ENCODE results near the gene AP2B1.

Gene AP2B1

DNA sequence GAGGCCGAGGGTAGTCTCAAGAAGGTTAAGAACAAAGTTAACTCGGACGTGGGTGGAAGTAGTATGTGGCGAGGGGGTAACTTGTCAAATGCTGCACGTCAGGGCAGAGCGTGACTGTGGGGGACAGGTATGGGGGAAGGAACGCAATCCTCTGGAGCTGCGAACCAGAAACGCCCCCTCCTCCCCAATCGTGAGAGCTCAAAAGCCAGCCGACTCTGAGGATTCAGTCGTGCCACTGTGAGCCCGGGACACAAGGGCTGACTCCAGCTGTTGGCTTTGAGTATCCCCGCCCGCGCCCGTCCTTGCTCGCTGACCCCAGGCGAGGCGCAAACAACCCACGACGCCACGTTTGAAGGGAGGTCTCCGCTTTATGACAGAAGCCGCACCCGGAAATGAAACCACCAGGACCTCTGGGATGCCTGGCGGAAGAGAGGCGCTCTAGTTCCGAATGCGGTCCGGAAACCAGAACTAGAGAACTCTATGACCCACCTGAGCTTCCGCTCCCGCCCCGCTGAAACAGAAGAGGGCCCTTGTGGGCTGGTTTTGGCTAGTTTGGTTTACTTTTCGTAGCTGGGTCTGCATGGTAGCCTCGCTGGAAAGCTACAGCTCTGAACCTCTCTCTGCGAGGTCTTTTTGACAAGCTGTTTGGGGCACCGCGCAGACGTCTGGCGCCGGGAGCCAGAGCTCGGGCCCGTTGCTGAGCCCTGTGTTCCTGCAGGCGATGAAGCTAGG lies 8.8 kb upstream of the AP2B1 start, which contains the start of gene PEX12:
Gene PEX12, minus strand, starts transcription at position 375 of the 732 bp plus-strand sequence. CDS start 550 bp downstream, outside the sequence.
- Histone ChIP-seq H3K9me3 (ENCODE audit: control insufficient read depth, low read length) (no peaks in the 10 kb centered on the region), H3K4me3 (ENCODE audit: low read length) (peak within 1 kb of the TSS; percentile 87), H3K4me1 (ENCODE audit: control insufficient read depth, insufficient read depth, low read length) (peaks cover 17% of the 10 kb centered on the region), H3K27me3 (replicated peaks; ENCODE audit: control insufficient read depth, insufficient read depth, low read length) (no peaks in the 10 kb centered on the region), H3K36me3 (ENCODE audit: control insufficient read depth, insufficient read depth, low read length, severe bottlenecking) (peaks cover 21% of the 10 kb centered on the region), H3K9ac (ENCODE audit: low read length) (peak within 1 kb of the TSS; percentile 98)
- peak; percentile 93 for DNase-seq (ENCODE audit: low read depth)

- Histone ChIP-seq H3K9ac (ENCODE audit: low read length) (peak overlapping the region; percentile 98), H3K27me3 (replicated peaks; ENCODE audit: control insufficient read depth, insufficient read depth, low read length) (no peaks in the 10 kb centered on the region), H3K4me3 (ENCODE audit: low read length) (peak overlapping the region; percentile 87), H3K4me1 (ENCODE audit: control insufficient read depth, insufficient read depth, low read length) (peaks cover 17% of the 10 kb centered on the region), H3K9me3 (ENCODE audit: control insufficient read depth, low read length) (no peaks in the 10 kb centered on the region), H3K36me3 (ENCODE audit: control insufficient read depth, insufficient read depth, low read length, severe bottlenecking) (peaks cover 21% of the 10 kb centered on the region)
- no peak for DNase-seq (ENCODE audit: low read depth)
Measured at GRCh38 chr17:35578929-35579432, 8.1 kb upstream of the AP2B1 start.

DNA sequence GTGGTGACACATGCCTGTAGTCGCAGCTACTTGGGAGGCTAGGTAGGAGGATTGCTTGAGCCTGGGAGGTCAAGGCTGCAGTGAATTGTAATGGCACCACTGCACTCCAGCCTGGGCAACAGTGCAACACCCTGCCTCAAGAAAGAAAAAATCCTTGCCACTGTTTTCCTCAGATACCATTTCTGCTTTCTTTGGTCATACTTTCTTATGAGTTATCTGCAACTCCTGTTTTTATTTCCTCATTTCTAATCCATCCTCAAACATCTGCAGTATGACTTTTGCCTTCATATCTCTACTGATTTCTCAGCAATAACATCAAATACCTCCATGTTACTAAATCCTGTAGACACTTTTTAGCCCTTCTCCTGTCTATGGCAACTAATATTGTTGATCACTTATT lies 3.1 kb upstream of the AP2B1 start:
- no peaks in the 10 kb centered on the region for H3K36me3 ChIP-seq (ENCODE audit: control insufficient read depth, insufficient read depth, low read length, severe bottlenecking)
- peaks cover 22% of the 10 kb centered on the region for H3K4me1 ChIP-seq (ENCODE audit: control insufficient read depth, insufficient read depth, low read length)
- no peak for DNase-seq (ENCODE audit: low read depth)
- no peaks in the 10 kb centered on the region for H3K9me3 ChIP-seq (ENCODE audit: control insufficient read depth, low read length)
- no peak overlapping the region for H3K9ac ChIP-seq (ENCODE audit: low read length)
- H3K4me3 ChIP-seq (ENCODE audit: low read length): no peak overlapping the region
- H3K27me3 ChIP-seq (replicated peaks; ENCODE audit: control insufficient read depth, insufficient read depth, low read length): no peaks in the 10 kb centered on the region

- no peaks in the 10 kb centered on the region for H3K27me3 ChIP-seq (replicated peaks; ENCODE audit: control insufficient read depth, insufficient read depth, low read length)
- H3K4me3 ChIP-seq (ENCODE audit: low read length): peak overlapping the region; percentile 99
- no peak for DNase-seq (ENCODE audit: low read depth)
- H3K4me1 ChIP-seq (ENCODE audit: control insufficient read depth, insufficient read depth, low read length): peaks cover 23% of the 10 kb centered on the region
- peak overlapping the region; percentile 98 for H3K9ac ChIP-seq (ENCODE audit: low read length)
- no peaks in the 10 kb centered on the region for H3K36me3 ChIP-seq (ENCODE audit: control insufficient read depth, insufficient read depth, low read length, severe bottlenecking)
- no peaks in the 10 kb centered on the region for H3K9me3 ChIP-seq (ENCODE audit: control insufficient read depth, low read length)
Measured at GRCh38 chr17:35586569-35587073, 501 bp upstream of the AP2B1 start.

DNA sequence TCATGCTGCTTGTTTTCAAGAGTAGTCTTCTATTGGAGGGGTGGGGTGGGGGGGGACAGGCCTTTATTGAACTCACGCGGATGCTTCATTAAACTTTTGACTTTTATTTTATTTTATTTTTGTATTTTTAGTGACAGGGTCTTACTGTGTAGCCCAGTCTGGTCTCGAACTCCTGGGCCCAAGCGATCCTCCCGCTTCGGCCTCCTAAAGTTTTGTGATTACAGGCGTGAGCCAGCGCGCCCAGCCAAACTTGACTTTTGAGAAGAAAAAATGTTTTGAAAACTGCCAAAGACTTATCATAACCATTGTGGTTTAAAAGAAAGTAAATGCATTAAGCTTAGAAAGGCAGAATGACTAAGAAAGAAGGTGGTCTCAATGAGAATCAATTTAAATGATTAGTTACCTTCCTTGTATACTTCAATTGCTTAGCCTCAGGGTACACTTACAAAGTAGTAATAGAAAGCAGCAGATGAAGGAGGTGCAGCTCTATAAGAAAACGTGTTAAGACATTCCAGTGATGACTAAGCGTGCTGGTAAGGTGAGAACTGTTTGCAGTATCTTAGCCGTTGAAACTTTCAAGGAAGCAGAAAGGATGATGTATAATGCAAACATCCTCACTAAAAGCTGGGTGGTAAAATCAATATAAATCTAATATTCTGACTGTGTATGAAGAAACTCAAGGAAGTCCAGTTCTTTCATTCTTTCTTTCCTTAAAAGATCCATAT lies 1.2 kb downstream of the AP2B1 start:
- DNase-seq (ENCODE audit: low read depth): peak; percentile 63

DNA sequence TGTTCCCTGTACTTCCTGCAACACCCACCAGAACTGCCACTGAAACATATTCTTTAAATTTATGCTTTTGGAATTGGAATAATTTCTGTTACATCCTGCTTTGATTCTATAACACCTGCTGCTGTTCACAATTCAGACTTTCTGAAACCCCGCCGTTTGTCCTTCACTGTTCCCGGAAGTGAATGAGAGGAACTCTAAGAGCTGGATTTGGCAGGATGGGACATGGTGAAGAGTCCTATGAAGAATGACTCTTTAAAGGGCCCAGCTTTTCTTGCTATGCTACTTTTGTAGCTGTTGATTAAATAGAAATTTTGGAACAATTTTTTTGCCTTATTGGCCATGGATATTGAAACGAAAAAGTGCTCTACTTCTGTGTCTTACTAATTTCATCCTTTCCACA lies 8.9 kb downstream of the AP2B1 start:
- no peak for DNase-seq (ENCODE audit: low read depth)
- no peaks in the 10 kb centered on the region for H3K4me1 ChIP-seq (ENCODE audit: control insufficient read depth, insufficient read depth, low read length)
- no peaks in the 10 kb centered on the region for H3K27me3 ChIP-seq (replicated peaks; ENCODE audit: control insufficient read depth, insufficient read depth, low read length)
- peaks cover 65% of the 10 kb centered on the region for H3K36me3 ChIP-seq (ENCODE audit: control insufficient read depth, insufficient read depth, low read length, severe bottlenecking)
- no peaks in the 10 kb centered on the region for H3K9me3 ChIP-seq (ENCODE audit: control insufficient read depth, low read length)
- no peak overlapping the region for H3K9ac ChIP-seq (ENCODE audit: low read length)
- no peak overlapping the region for H3K4me3 ChIP-seq (ENCODE audit: low read length)

More for the DNA sequence above, 1.2 kb downstream of the AP2B1 start:
- peak overlapping the region; percentile 98 for H3K9ac ChIP-seq (ENCODE audit: low read length)
- H3K4me1 ChIP-seq (ENCODE audit: control insufficient read depth, insufficient read depth, low read length): peaks cover 23% of the 10 kb centered on the region
- peak overlapping the region; percentile 99 for H3K4me3 ChIP-seq (ENCODE audit: low read length)
- H3K27me3 ChIP-seq (replicated peaks; ENCODE audit: control insufficient read depth, insufficient read depth, low read length): no peaks in the 10 kb centered on the region
- H3K36me3 ChIP-seq (ENCODE audit: control insufficient read depth, insufficient read depth, low read length, severe bottlenecking): no peaks in the 10 kb centered on the region
- H3K9me3 ChIP-seq (ENCODE audit: control insufficient read depth, low read length): no peaks in the 10 kb centered on the region

- Histone ChIP-seq H3K4me3 (ENCODE audit: low read length) (no peak overlapping the region), H3K9ac (ENCODE audit: low read length) (no peak overlapping the region), H3K4me1 (ENCODE audit: control insufficient read depth, insufficient read depth, low read length) (no peaks in the 10 kb centered on the region), H3K9me3 (ENCODE audit: control insufficient read depth, low read length) (no peaks in the 10 kb centered on the region), H3K27me3 (replicated peaks; ENCODE audit: control insufficient read depth, insufficient read depth, low read length) (no peaks in the 10 kb centered on the region), H3K36me3 (ENCODE audit: control insufficient read depth, insufficient read depth, low read length, severe bottlenecking) (peaks cover 71% of the 10 kb centered on the region)
- DNase-seq (ENCODE audit: low read depth): no peak
Measured at GRCh38 chr17:35596530-35597233, 9.6 kb downstream of the AP2B1 start.

- no peaks in the 10 kb centered on the region for H3K4me1 ChIP-seq (ENCODE audit: control insufficient read depth, insufficient read depth, low read length)
- no peak overlapping the region for H3K9ac ChIP-seq (ENCODE audit: low read length)
- no peaks in the 10 kb centered on the region for H3K27me3 ChIP-seq (replicated peaks; ENCODE audit: control insufficient read depth, insufficient read depth, low read length)
- peaks cover 79% of the 10 kb centered on the region for H3K36me3 ChIP-seq (ENCODE audit: control insufficient read depth, insufficient read depth, low read length, severe bottlenecking)
- no peaks in the 10 kb centered on the region for H3K9me3 ChIP-seq (ENCODE audit: control insufficient read depth, low read length)
- no peak overlapping the region for H3K4me3 ChIP-seq (ENCODE audit: low read length)
- DNase-seq (ENCODE audit: low read depth): no peak
Measured at GRCh38 chr17:35597604-35598003, 10.5 kb downstream of the AP2B1 start.

DNA sequence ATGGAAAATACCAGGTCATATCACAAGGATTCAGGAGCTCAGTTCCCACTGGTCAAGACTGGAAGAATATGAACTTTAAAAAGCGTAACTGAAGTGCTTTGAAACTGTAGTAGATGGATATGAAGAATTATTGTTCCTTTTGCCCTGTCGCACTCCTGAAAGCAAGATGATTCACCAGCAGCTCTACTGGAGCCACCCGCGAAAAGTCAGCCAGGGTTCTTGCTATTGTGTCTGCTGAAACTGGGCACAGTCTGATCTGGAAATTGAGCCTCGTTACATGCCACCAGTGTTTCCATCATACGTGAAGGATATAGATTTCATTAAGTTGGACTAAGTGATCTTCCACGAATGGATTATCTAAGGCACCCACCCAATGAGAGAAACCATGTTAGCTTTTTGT lies 16.6 kb downstream of the AP2B1 start:
- no peak overlapping the region for H3K9ac ChIP-seq (ENCODE audit: low read length)
- peaks cover 75% of the 10 kb centered on the region for H3K36me3 ChIP-seq (ENCODE audit: control insufficient read depth, insufficient read depth, low read length, severe bottlenecking)
- H3K4me1 ChIP-seq (ENCODE audit: control insufficient read depth, insufficient read depth, low read length): peaks cover 7% of the 10 kb centered on the region
- no peaks in the 10 kb centered on the region for H3K9me3 ChIP-seq (ENCODE audit: control insufficient read depth, low read length)
- no peak for DNase-seq (ENCODE audit: low read depth)
- no peaks in the 10 kb centered on the region for H3K27me3 ChIP-seq (replicated peaks; ENCODE audit: control insufficient read depth, insufficient read depth, low read length)
- no peak overlapping the region for H3K4me3 ChIP-seq (ENCODE audit: low read length)

DNA sequence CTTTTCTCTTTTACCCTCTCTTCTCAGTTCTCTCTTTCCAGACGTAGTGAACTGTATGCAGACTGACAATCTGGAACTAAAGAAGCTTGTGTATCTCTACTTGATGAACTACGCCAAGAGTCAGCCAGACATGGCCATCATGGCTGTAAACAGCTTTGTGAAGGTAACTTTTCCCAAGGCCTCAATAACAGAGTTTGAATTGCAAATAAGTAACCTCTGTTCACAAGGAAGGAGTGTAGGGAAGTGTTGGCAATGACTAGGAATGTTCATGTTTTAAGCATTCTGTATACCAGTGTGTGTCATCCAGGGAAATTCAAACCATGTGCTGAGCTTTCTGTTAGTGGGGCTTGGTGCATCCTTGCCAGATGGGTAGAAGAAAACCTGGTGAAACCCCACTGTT lies 18.6 kb downstream of the AP2B1 start:
- peaks cover 7% of the 10 kb centered on the region for H3K4me1 ChIP-seq (ENCODE audit: control insufficient read depth, insufficient read depth, low read length)
- H3K9ac ChIP-seq (ENCODE audit: low read length): no peak overlapping the region
- peak; percentile 63 for DNase-seq (ENCODE audit: low read depth)
- no peaks in the 10 kb centered on the region for H3K27me3 ChIP-seq (replicated peaks; ENCODE audit: control insufficient read depth, insufficient read depth, low read length)
- no peak overlapping the region for H3K4me3 ChIP-seq (ENCODE audit: low read length)
- no peaks in the 10 kb centered on the region for H3K9me3 ChIP-seq (ENCODE audit: control insufficient read depth, low read length)
- peaks cover 70% of the 10 kb centered on the region for H3K36me3 ChIP-seq (ENCODE audit: control insufficient read depth, insufficient read depth, low read length, severe bottlenecking)

Measured in adipocyte (in vitro differentiated cells).